OCI-LY7 (cell line): ENCODE measurements around the gene YAF2. TPM values are rescaled to one million over a fixed set of nuclear protein-coding genes. Genes with fewer than 3 reads are reported as not detected.

Experiments used
- BruUV-seq: library from RNA; stranded (reverse); fragments of 400-500 nt; replicated peaks from 2 replicates; lab custom pipeline; 2021; lab: Mats Ljungman, UMichigan
- CTCF ChIA-PET: fragments of 300-600 bp; sonication (Branson Sonifier 250); formaldehyde crosslinking; loops from one replicate; lab custom pipeline; 2022; ENCODE audit warnings: antibody characterized with exemption; ENCODE audit not compliant: unreplicated experiment; lab: Charles Lee
- POLR2A ChIA-PET: fragments of 300-600 bp; sonication (Branson Sonifier 250); formaldehyde crosslinking; loops from one replicate; lab custom pipeline; 2022; ENCODE audit warnings: antibody characterized with exemption; lab: Charles Lee
- DNase-seq: peaks from one replicate; pipeline ENCODE4 v3.0.0-alpha.2; 2015; ENCODE audit warnings: low spot score
- H2AFZ ChIP-seq: fragments of 200-600 bp; sonication (generic), shearing (Covaris generic); 2 replicates; pipeline ENCODE4 v1.6.1; 2014; ENCODE audit warnings: mild to moderate bottlenecking, antibody characterized with exemption, low read length, moderate library complexity
- H3K27ac ChIP-seq: fragments of 200-600 bp; sonication (generic); 2 replicates; pipeline ENCODE4 v1.5.1; 2014; ENCODE audit warnings: mixed run types, low read depth, mild to moderate bottlenecking, moderate library complexity, low read length, inconsistent platforms; ENCODE audit not compliant: poor library complexity, severe bottlenecking
- H3K36me3 ChIP-seq: fragments of 200-600 bp; sonication (generic); 2 replicates; pipeline ENCODE4 v1.6.1; 2014; ENCODE audit warnings: mild to moderate bottlenecking, antibody characterized with exemption, low read length, moderate library complexity, mixed read lengths; ENCODE audit not compliant: insufficient read depth
- H3K4me1 ChIP-seq: fragments of 200-600 bp; sonication (generic); 2 replicates; pipeline ENCODE4 v1.5.1; 2014; ENCODE audit warnings: mild to moderate bottlenecking, low read length; ENCODE audit not compliant: insufficient read depth, poor library complexity, severe bottlenecking
- H3K4me2 ChIP-seq: fragments of 200-600 bp; sonication (generic); 2 replicates; pipeline ENCODE4 v1.6.1; 2014; ENCODE audit warnings: mild to moderate bottlenecking, low read length
- H3K4me3 ChIP-seq: fragments of 200-600 bp; sonication (generic); 2 replicates; pipeline ENCODE4 v1.5.1; 2014; ENCODE audit warnings: mild to moderate bottlenecking, low read depth, low read length; ENCODE audit not compliant: poor library complexity, severe bottlenecking
- H3K79me2 ChIP-seq: fragments of 200-600 bp; sonication (generic); 2 replicates; pipeline ENCODE4 v1.6.1; 2016; ENCODE audit warnings: low read depth, mild to moderate bottlenecking, low read length, moderate library complexity, mixed read lengths; ENCODE audit not compliant: insufficient read depth
- H3K9me2 ChIP-seq: fragments of 200-600 bp; sonication (generic); 2 replicates; pipeline ENCODE4 v1.6.1; 2016; ENCODE audit warnings: mild to moderate bottlenecking, low read length, mixed read lengths; ENCODE audit not compliant: insufficient read depth
- H3K9me3 ChIP-seq: fragments of 200-600 bp; sonication (generic); 2 replicates; pipeline ENCODE4 v1.6.1; 2014; ENCODE audit warnings: mild to moderate bottlenecking, mixed run types, low read length, mixed read lengths
- H4K20me1 ChIP-seq: fragments of 200-600 bp; sonication (generic); 2 replicates; pipeline ENCODE4 v1.6.1; 2014; ENCODE audit warnings: mild to moderate bottlenecking, antibody characterized with exemption, low read length, moderate library complexity, mixed read lengths; ENCODE audit not compliant: insufficient read depth
- CTCF ChIP-seq: fragments of 200-600 bp; sonication (generic); conservative IDR thresholded peaks from 2 replicates; pipeline ENCODE4 v1.5.1; 2014; ENCODE audit warnings: mild to moderate bottlenecking, antibody characterized with exemption, low read length, moderate library complexity, mixed read lengths
- EZH2phosphoT487 ChIP-seq: fragments of 200-600 bp; sonication (generic); IDR thresholded peaks from 2 replicates; pipeline ENCODE4 v1.6.1; 2018; ENCODE audit warnings: low read depth, borderline replicate concordance, mild to moderate bottlenecking, mixed run types, antibody characterized with exemption, low read length, moderate library complexity, mixed read lengths
- intact Hi-C: fragments of 100-400 bp; cut with micrococcal nuclease; formaldehyde crosslinking; loops from one replicate; pipeline ENCODE4 v1.10.0; 2022; ENCODE audit not compliant: unreplicated experiment
- total RNA-seq, 2 experiments: library from RNA; depleted of rRNA in 1 of 2; stranded (reverse); fragments of >200 nt in 1 of 2; shearing (Covaris generic) in 1 of 2; gene quantifications; 2 replicates each; pipeline ENCODE4 v1.2.3, GENCODE V29; 2014 to 2022

The YAF2 gene
- total RNA-seq, 2 experiments from 2014 or later, result 16.2 to 43.6 TPM

- Histone ChIP-seq H3K36me3 (no peaks in the 10 kb centered on the region), H3K4me3 (no peak overlapping the region), H3K27ac (no peak overlapping the region), H3K79me2 (peaks cover 66% of the 10 kb centered on the region), H2AFZ (no peak overlapping the region), H3K4me1 (peaks cover 23% of the 10 kb centered on the region), H3K9me3 (no peaks in the 10 kb centered on the region), H3K4me2 (no peak overlapping the region), H4K20me1 (peaks cover 15% of the 10 kb centered on the region), H3K9me2 (no peaks in the 10 kb centered on the region)
- no peak for DNase-seq
- BruUV-seq, result no TSS peak
- ChIA-PET POLR2A (interaction anchor here (1.1 kb wide), 1 partner anchor 794 kb away, joined by 3 read pairs; no protein-coding TSS in a partner anchor), CTCF (interaction anchor here (0.5 kb wide), 1 partner anchor 237 kb away, joined by 3 read pairs; no protein-coding TSS in a partner anchor)
- TF ChIP-seq EZH2phosphoT487 (no peak), CTCF (no peak)
- intact Hi-C loops, result loop anchor here (5.0 kb wide), 1 partner anchor 186 kb away; the partner anchor contains the start of genes PPHLN1 and ZCRB1
Observed at GRCh38 chr12:42140901-42141300, 97.1 kb downstream of the YAF2 start.

GRCh38 chr12:42135259-42135814 is 102.7 kb downstream of the YAF2 start:
- no peak overlapping the region for H2AFZ ChIP-seq
- TF ChIP-seq CTCF (no peak), EZH2phosphoT487 (no peak)

More at GRCh38 chr12:42135259-42135814, 102.7 kb downstream of the YAF2 start:
- no peak overlapping the region for H3K27ac ChIP-seq
- H4K20me1 ChIP-seq, result peaks cover 13% of the 10 kb centered on the region; the same call in 1 of the 2 replicates
- H3K4me1 ChIP-seq, result no peaks in the 10 kb centered on the region
- no peak overlapping the region for H3K4me2 ChIP-seq
- intact Hi-C loops, result no loop called here
- CTCF ChIA-PET, result no interaction called here
- H3K4me3 ChIP-seq, result no peak overlapping the region
- DNase-seq, result no peak
- H3K36me3 ChIP-seq, result no peaks in the 10 kb centered on the region
- POLR2A ChIA-PET, result interaction anchor here (1.4 kb wide), 1 partner anchor 15 kb away, joined by 3 read pairs; no protein-coding TSS in a partner anchor
- H3K79me2 ChIP-seq, result peaks cover 66% of the 10 kb centered on the region
- BruUV-seq, result no TSS peak
- no peaks in the 10 kb centered on the region for H3K9me3 ChIP-seq
- H3K9me2 ChIP-seq, result no peaks in the 10 kb centered on the region
